Raji (cell line): Measurements from ENCODE around the gene WFIKKN1.
A peak's percentile ranks its signal among the peaks of the same experiment; 100 is the strongest.

Experiments
- POLR2A ChIP-seq: IDR thresholded peaks from 2 replicates; pipeline ENCODE4 v1.6.1; 2011; ENCODE audit warnings: low read depth, low read length, control low read depth; ENCODE audit not compliant: insufficient read depth

Gene WFIKKN1

DNA sequence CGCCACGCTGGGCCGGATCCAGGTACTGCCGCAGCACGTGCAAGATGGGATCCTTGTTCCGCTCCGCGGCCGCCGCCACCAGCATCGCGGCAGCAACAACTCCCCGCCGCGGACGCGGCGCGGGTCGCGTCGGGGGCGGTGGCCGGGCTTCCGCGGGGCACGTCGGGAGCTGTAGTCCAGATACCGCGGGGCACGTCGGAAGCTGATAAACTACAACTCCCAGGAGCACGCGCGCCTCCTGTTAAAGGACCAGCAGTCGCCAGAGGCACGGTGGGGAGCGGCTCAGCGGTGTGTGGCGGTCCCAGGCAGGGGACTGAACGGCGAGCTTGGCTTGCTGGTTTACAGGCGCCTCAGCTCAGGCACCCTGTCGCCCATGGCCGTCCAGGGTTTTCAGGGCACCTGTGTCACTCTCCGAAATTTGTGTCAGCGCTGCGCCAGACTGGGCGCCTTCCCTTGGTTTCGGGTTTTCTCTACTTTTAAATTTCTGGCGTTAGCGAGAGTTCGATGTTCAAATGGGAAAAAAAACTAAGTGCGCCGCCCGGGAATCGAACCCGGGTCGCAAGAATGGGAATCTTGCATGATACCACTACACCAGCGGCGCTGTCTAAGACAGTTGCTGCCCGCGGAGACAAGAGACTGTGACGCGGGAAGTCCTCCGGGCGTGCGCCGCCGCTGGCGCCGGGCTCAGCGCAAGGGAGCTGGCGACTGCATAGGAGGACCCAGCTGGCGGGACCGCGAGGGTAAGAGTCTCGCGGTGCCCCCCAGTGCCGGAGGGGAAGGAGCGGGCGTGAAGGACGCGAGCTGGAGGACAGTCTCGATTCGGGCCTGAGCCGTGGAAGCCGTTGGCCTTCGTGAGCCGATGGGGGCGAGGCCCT is 5.7 kb downstream of the WFIKKN1 start, which contains the start of gene METTL26:
Gene METTL26, minus strand, starts transcription at position 100 of the 875 bp plus-strand sequence. Its CDS starts 15 bp downstream, at position 85.
- TF ChIP-seq POLR2A, result peak; percentile 98

GRCh38 chr16:637081-638018 is 6.6 kb downstream of the WFIKKN1 start:
- TF ChIP-seq POLR2A, result no peak

- no peak for TF ChIP-seq POLR2A
These were observed 7.3 kb downstream of the WFIKKN1 start for GRCh38 chr16:638034-638543.

DNA sequence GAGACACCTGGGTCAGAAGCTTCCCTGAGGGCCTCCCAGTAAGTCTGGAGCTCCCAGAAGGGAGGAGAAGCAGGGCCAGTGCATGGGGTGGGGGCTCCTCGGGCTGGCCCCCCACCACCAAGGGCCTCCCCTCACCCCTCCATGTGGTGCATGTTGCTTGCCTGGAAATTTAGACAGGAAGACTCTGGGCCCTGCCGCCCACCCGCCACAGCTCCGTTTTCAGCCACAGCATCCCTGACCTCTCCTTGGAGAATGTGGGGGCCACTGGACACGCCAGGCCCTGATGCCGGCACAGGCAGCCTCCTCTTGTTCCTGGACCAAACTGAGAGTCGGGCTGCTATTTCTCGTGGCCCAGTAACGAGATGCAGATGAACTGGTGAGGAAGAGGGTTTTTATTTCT is 8.1 kb downstream of the WFIKKN1 start:
- TF ChIP-seq POLR2A, result 0 out of 2 replicates have a peak, but pooled peaks have one; percentile 4

GRCh38 chr16:640614-641013 is 9.8 kb downstream of the WFIKKN1 start:
- TF ChIP-seq POLR2A, result no peak

DNA sequence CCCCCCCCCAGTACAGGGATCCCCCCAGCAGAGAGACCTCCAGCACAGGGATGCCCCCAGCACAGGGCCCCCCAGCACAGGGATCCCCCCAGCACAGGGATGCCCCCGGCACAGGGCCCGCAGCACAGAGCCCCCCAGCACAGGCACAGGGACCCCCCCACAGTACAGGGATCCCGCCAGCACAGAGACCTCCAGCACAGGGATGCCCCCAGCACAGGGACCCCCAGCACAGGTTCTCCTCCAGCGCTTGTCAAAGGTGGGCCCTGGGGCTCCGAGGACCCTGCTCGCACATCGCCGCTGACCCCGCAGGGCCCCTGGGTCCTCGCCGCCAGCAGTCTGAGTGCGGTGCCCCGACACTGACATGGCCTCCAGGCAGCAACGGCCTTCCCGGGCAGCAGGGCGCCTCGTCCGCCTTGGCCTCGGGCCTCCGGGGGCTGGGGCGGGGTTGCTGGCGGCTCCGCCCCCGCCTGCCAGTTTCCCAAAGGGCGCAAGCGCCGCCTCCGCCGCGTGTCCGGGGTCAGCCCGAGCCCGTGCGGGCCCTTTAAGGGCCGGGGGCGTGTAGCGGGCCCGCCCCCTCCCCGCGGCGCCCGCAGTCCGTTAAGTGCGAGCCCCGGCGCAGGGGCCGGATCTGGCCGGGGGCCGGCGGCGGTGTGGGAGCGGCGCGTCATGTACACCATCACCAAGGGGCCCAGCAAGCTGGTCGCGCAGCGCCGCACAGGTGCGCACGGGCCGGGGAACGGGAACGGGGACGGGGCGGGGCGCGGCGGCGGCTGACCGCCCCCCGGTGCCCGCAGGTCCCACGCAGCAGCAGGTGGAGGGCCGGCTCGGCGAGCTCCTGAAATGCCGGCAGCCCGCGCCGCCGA is 10.8 kb downstream of the WFIKKN1 start, which contains the start of gene MCRIP2:
Gene MCRIP2, plus strand, starts transcription at position 503 of the 863 bp plus-strand sequence. Its CDS starts 164 bp downstream, at position 667.
- peak; percentile 92 for TF ChIP-seq POLR2A

DNA sequence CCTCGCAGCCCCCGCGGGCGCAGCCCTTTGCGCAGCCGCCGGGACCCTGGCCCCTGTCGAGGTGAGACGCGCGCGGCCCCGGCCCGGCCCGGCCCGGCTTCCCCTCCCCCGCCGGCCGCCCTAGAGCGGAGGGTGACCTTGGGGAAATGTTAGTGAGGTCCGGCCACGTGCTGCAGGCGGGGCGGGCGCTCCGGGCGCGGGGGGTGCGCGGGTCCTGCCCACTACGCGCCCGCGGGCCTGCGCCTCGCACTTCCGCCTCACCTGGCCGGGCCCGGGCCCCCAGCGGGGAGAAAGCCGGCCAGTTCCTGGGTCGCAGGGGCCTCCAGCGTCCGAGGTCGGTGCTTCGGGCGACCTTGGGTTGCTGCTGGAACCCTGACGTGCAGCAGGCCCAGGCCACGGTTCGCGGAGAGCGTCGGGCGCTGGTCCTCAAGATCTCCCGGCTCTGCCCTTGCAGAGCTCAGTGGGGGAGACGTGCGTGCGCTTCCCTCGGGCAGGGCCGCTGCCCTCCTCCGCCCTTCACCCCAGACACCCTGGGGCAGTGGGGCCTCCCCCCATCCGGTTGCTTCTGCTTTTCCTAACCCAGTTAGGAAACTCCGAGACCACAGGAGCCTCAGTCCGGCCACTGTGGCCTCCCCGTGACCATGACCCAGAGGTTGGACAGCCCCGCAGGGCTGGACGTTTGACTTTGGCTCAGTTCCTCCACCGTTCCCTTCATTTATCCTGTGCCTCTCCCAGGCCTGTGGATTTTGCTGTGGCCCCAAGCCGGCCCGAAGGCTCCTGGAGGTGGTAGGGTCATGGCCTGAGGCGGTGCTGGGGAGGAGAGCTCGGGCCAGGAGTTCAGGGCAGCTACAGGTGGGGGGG is 11.6 kb downstream of the WFIKKN1 start:
- TF ChIP-seq POLR2A, result no peak

GRCh38 chr16:643050-643368 is 12.2 kb downstream of the WFIKKN1 start:
- no peak for TF ChIP-seq POLR2A

GRCh38 chr16:644556-644955 is 13.8 kb downstream of the WFIKKN1 start:
- no peak for TF ChIP-seq POLR2A

- peak; percentile 13; the same call in 1 of the 2 replicates for TF ChIP-seq POLR2A
These were observed 15.3 kb downstream of the WFIKKN1 start for GRCh38 chr16:645852-646678.

- TF ChIP-seq POLR2A, result no peak; the same call in 1 of the 2 replicates
These were observed 15.9 kb downstream of the WFIKKN1 start for GRCh38 chr16:646679-647172.

DNA sequence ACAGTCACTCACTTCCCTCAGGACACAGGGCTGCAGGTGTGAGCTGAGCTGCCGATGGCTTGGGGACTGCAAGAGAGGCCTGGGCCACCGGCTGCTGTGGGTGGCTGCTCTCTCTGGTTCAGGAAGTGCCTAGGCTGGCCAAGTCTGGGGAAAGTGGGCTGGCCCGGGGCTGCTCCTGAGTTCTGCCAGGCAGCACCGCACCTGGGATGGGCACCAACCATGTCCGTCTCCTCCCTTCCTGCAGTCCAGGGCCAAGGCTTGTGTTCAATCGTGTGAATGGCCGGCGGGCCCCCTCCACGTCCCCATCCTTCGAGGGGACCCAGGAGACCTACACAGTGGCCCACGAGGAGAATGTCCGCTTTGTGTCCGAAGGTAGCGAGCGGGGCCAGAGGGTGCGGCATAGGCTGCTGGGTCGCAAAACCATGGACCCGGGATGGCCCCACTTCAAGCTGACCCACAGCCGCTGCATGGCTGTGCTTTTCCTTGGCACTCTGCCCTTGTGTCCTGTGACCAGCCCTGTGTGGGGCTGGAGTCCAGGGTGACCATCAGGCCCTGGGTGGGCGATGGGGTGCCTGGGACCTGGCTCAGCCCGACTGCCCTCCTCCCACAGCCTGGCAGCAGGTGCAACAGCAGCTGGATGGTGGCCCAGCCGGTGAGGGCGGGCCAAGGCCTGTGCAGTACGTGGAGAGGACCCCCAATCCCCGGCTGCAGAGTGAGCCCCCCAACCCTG is 16.6 kb downstream of the WFIKKN1 start:
- TF ChIP-seq POLR2A, result peak; percentile 32; the same call in 1 of the 2 replicates
